Esophagus (tissue), 2 donors: Measurements from ENCODE around the gene GPI. TPM values are rescaled to one million over a fixed set of nuclear protein-coding genes. Genes with fewer than 3 reads are reported as not detected.

ENCODE experiments used
- H3K27ac ChIP-seq, 2 donors: one replicate each; pipeline ENCODE4 v1.5.1; 2013; ENCODE audit warnings: low read depth in 2 of 2, mild to moderate bottlenecking in 2 of 2, inconsistent platforms in 1 of 2, low read length in 1 of 2, moderate library complexity in 1 of 2
- H3K27me3 ChIP-seq, 2 donors: one replicate each; pipeline ENCODE4 v1.6.1; 2013; ENCODE audit warnings: low read length in 2 of 2, control low read depth in 1 of 2, mild to moderate bottlenecking in 1 of 2; ENCODE audit not compliant: insufficient read depth in 2 of 2, control insufficient read depth in 1 of 2
- H3K36me3 ChIP-seq, 2 donors: one replicate each; pipeline ENCODE4 v1.6.1; 2013; ENCODE audit warnings: low read length in 1 of 2; ENCODE audit not compliant: control insufficient read depth in 2 of 2, insufficient read depth in 2 of 2
- H3K4me1 ChIP-seq, 2 donors: one replicate each; pipeline ENCODE4 v1.6.1; 2013; ENCODE audit warnings: low read length in 1 of 2; ENCODE audit not compliant: control insufficient read depth in 2 of 2, insufficient read depth in 2 of 2
- H3K4me3 ChIP-seq, 2 donors: one replicate each; pipeline ENCODE4 v1.5.1; 2013; ENCODE audit warnings: low read length in 2 of 2, mild to moderate bottlenecking in 2 of 2, low read depth in 1 of 2, moderate library complexity in 1 of 2
- H3K9me3 ChIP-seq, 2 donors: one replicate each; pipeline ENCODE4 v1.6.1; 2013; ENCODE audit warnings: mild to moderate bottlenecking in 2 of 2, low read depth in 1 of 2, low read length in 1 of 2, moderate library complexity in 1 of 2; ENCODE audit not compliant: control insufficient read depth in 2 of 2, insufficient read depth in 1 of 2
- WGBS, 2 donors: extraction: QIAGEN DNeasy Blood & Tissue Kit; methylation state at CpG; one replicate each; pipeline ENCODE4 v1.1.7; 2013; 5-methylcytosine and 5-hydroxymethylcytosine counted together
- polyA plus RNA-seq, 2 donors: library from polyadenylated mRNA; stranded (reverse); fragments of 200-250 nt; gene quantifications; one replicate each; pipeline ENCODE4 v1.2.3, GENCODE V29; 2013
- donor health status: healthy with polysubstance abuse.
- donor health status: Bipolar disorder and iron deficiency.

The GPI gene
- polyA plus RNA-seq, 2 donors: 64.3 to 125 TPM

GRCh38 chr19:34405892-34406660 lies 41.1 kb downstream of the GPI start:
- Histone ChIP-seq H3K9me3 (no peaks in the 10 kb centered on the region), H3K4me3 (no peak overlapping the region), H3K4me1 (no peaks in the 10 kb centered on the region), H3K27ac (no peak overlapping the region), H3K27me3 (no peaks in the 10 kb centered on the region), H3K36me3 (peaks cover 0 to 7% of the 10 kb centered on the region in 2 donors)
- 86 to 88% methylated on average over 13 of the region's 13 CpGs for WGBS, 2 donors

GRCh38 chr19:34408411-34408810 lies 43.4 kb downstream of the GPI start:
- 81 to 85% methylated on average over 8 of the region's 8 CpGs for WGBS, 2 donors
- Histone ChIP-seq H3K27ac (no peak overlapping the region), H3K4me1 (no peaks in the 10 kb centered on the region), H3K9me3 (no peaks in the 10 kb centered on the region), H3K27me3 (no peaks in the 10 kb centered on the region), H3K4me3 (no peak overlapping the region), H3K36me3 (peaks cover 0 to 7% of the 10 kb centered on the region in 2 donors)

- Histone ChIP-seq H3K36me3 (peaks cover 0 to 7% of the 10 kb centered on the region in 2 donors), H3K4me3 (no peak overlapping the region), H3K27ac (no peak overlapping the region), H3K4me1 (no peaks in the 10 kb centered on the region), H3K27me3 (no peaks in the 10 kb centered on the region), H3K9me3 (no peaks in the 10 kb centered on the region)
- 83 to 86% methylated on average over 10 of the region's 10 CpGs for WGBS, 2 donors
Observed at GRCh38 chr19:34409189-34410164, 44.5 kb downstream of the GPI start.

- Histone ChIP-seq H3K4me3 (no peak overlapping the region), H3K36me3 (peaks cover 3 to 9% of the 10 kb centered on the region in 2 donors), H3K27me3 (no peaks in the 10 kb centered on the region), H3K27ac (no peak overlapping the region), H3K4me1 (no peaks in the 10 kb centered on the region), H3K9me3 (no peaks in the 10 kb centered on the region)
- WGBS, 2 donors: 94 to 95% methylated on average over 13 of the region's 13 CpGs
Observed at GRCh38 chr19:34411216-34411615, 46.2 kb downstream of the GPI start.

GRCh38 chr19:34416021-34416545 lies 51.1 kb downstream of the GPI start:
- WGBS, 2 donors: 93 to 94% methylated on average over 7 of the region's 7 CpGs
- H3K36me3 ChIP-seq: peaks cover 3 to 5% of the 10 kb centered on the region in 2 donors
- H3K4me1 ChIP-seq: no peaks in the 10 kb centered on the region
- no peak overlapping the region for H3K4me3 ChIP-seq
- H3K9me3 ChIP-seq: no peaks in the 10 kb centered on the region
- no peaks in the 10 kb centered on the region for H3K27me3 ChIP-seq
- no peak overlapping the region for H3K27ac ChIP-seq

- Histone ChIP-seq H3K27me3 (no peaks in the 10 kb centered on the region), H3K9me3 (no peaks in the 10 kb centered on the region), H3K36me3 (peaks cover 3 to 5% of the 10 kb centered on the region in 2 donors), H3K27ac (no peak overlapping the region), H3K4me3 (no peak overlapping the region), H3K4me1 (no peaks in the 10 kb centered on the region)
- 98% methylated on average over 4 of the region's 4 CpGs for WGBS, 2 donors
Observed at GRCh38 chr19:34418300-34418699, 53.3 kb downstream of the GPI start.

GRCh38 chr19:34426096-34426661 lies 61.2 kb downstream of the GPI start:
- Histone ChIP-seq H3K36me3 (peaks cover 0 to under 1% of the 10 kb centered on the region in 2 donors), H3K9me3 (no peaks in the 10 kb centered on the region), H3K4me3 (no peak overlapping the region), H3K27ac (no peak overlapping the region), H3K27me3 (no peaks in the 10 kb centered on the region), H3K4me1 (peaks cover 0 to 2% of the 10 kb centered on the region in 2 donors)
- WGBS, 2 donors: 82 to 83% methylated on average over 8 of the region's 8 CpGs

GRCh38 chr19:34428549-34429285 lies 63.7 kb downstream of the GPI start:
- peaks cover 0 to 2% of the 10 kb centered on the region in 2 donors for H3K4me1 ChIP-seq
- 0 to 1% methylated on average over 57 to 68 of the region's 68 CpGs for WGBS, 2 donors

More at GRCh38 chr19:34428549-34429285, 63.7 kb downstream of the GPI start:
- no peaks in the 10 kb centered on the region for H3K9me3 ChIP-seq
- no peaks in the 10 kb centered on the region for H3K27me3 ChIP-seq
- peaks cover 0 to 4% of the 10 kb centered on the region in 2 donors for H3K36me3 ChIP-seq
- H3K4me3 ChIP-seq: peak overlapping the region; percentile 78 to 91
- H3K27ac ChIP-seq: peak overlapping the region; percentile 74 to 82
